ENCODE measurements around the gene COL19A1. TPM values are rescaled to one million over a fixed set of nuclear protein-coding genes. Genes with fewer than 3 reads are reported as not detected.
A peak's percentile ranks its signal among the peaks of the same experiment; 100 is the strongest.
"Not testable (repeated sequence)": the region's sequence is repeated elsewhere in the genome, so short reads cannot be mapped to it uniquely, and the experiment has no call there.

Gene COL19A1
- total RNA-seq, 1 donor, result 1.3 TPM

DNA sequence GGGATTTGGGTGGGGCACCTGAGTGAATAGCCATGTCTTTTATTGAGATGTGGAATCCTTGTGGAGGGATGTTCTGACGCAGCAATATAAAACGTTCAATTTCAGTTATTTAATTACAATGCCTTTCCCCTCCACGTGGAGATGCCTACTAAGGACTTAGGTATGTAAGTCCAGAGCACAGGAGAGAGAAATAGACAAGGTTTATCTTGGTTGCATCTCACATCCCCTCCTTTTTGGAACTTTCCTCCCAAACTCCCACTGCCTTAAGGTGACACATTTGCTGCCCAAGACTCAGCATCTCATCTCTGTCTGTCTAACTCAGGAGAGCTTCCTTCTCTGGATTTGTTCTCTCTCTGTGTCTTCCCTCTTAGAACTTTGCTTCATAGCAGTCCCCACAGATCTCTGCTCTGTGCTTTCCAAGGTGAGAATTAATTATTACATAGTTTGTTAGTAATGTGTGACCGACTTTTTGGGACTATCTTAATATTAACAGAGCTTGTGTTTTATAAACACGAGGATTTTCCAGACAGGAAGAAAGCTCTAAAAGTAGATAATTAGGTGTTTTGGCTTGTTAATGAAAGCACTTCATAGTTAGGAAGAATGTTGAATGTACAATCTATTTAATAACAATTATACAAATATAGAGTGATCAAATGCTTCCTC, 52.6 kb downstream of the COL19A1 start:
- TF ChIP-seq, protein P1, sequence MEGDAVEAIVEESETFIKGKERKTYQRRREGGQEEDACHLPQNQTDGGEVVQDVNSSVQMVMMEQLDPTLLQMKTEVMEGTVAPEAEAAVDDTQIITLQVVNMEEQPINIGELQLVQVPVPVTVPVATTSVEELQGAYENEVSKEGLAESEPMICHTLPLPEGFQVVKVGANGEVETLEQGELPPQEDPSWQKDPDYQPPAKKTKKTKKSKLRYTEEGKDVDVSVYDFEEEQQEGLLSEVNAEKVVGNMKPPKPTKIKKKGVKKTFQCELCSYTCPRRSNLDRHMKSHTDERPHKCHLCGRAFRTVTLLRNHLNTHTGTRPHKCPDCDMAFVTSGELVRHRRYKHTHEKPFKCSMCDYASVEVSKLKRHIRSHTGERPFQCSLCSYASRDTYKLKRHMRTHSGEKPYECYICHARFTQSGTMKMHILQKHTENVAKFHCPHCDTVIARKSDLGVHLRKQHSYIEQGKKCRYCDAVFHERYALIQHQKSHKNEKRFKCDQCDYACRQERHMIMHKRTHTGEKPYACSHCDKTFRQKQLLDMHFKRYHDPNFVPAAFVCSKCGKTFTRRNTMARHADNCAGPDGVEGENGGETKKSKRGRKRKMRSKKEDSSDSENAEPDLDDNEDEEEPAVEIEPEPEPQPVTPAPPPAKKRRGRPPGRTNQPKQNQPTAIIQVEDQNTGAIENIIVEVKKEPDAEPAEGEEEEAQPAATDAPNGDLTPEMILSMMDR (IDR thresholded peaks at IDR 0.05; ENCODE audit: insufficient read depth, low read depth, low read length), result no peak
- no peak overlapping the region for H3K4me3 ChIP-seq (ENCODE audit: low read depth, low read length)
- peak; percentile 12 for DNase-seq (ENCODE audit: low read depth)

DNA sequence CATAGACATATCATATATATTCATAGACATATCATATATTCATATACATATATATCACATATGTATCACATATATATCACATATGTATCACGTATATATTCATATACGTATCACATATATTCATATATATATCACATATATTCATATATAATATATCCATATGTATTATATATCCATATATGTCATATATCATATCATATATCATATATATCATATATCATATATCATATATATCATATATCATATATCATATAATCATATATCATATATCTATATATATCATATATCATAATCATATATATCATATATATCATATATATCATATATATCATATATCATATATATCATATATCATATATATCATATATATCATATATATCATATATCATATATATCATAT, 54.7 kb downstream of the COL19A1 start:
- not testable (repeated sequence) for DNase-seq (ENCODE audit: low read depth); H3K4me3 ChIP-seq (ENCODE audit: low read depth, low read length)

DNA sequence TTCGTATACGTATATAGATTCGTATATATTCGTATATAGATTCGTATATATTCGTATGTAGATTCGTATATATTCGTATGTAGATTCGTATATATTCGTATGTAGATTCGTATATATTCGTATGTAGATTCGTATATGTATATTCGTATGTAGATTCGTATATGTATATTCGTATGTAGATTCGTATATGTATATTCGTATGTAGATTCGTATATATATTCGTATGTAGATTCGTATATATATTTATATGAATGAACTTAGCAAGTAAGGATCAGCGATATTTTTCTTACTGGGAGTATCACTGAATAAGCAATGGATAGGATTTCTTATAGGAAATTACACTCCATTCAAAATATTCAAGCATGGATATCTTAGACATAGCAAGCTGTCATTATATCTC, 55.3 kb downstream of the COL19A1 start:
- DNase-seq (ENCODE audit: low read depth); H3K4me3 ChIP-seq (ENCODE audit: low read depth, low read length): not testable (repeated sequence)

DNA sequence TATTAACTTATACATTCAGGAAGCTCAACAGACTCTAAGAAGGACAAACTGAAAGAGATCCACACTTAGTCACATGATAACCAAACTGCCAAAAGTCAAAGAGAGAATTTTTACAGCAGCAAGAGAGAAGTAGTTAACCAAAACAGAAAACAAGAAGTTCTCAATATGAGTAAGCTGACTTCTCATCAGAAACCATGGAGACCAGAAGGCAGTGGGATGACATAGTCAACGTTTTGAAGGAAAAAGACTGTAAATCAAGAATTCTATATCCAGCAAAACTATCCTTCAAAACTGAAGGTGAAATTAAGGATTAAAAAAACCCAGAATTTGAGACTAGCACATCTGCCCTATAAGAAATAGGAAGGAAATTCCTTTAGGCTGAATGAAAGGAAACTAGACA, 60.4 kb downstream of the COL19A1 start:
- TF ChIP-seq, protein P1 (IDR thresholded peaks at IDR 0.05; ENCODE audit: insufficient read depth, low read depth, low read length), result no peak
- H3K4me3 ChIP-seq (ENCODE audit: low read depth, low read length), result no peak overlapping the region
- no peak for DNase-seq (ENCODE audit: low read depth)

DNA sequence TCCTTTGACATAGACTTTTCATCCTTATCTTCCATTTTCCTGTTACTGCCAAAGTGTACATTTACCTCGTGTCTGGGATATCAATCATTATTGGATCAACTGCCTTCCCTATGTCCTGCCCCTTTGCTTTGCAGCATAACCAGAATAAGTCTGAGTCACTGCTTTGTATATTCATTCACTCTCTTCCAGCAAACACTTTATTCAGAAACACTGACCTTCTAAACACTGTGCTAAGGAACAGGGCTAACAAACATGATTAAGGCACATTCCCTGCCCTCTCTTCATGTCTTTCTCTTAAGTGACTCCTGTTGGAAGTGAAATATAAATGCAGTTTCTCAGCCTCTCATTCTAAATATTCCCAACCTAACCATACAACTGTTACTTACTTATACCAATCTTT, 66.9 kb downstream of the COL19A1 start:
- TF ChIP-seq, protein P1 (IDR thresholded peaks at IDR 0.05; ENCODE audit: insufficient read depth, low read depth, low read length), result no peak
- DNase-seq (ENCODE audit: low read depth), result peak; percentile 7
- H3K4me3 ChIP-seq (ENCODE audit: low read depth, low read length), result no peak overlapping the region

DNA sequence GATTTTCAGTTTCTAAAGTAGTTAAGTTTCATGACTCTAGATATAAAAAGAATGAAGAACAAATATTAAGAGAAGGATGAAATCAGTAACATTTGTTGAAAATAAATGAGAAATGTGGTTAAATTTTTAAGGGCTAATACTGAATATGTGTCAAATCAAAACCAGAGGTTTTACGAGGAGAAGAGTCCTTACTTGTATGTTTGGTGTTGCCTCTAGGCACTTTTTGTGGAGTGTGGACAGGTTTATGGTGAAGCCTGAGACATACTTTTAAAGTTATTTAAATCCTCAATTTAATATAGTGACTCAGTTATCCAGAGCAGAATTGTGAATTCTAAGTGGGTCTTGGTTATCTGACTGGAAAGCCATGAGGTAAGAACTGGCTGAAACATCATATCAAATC, 68.7 kb downstream of the COL19A1 start:
- TF ChIP-seq, protein P1 (IDR thresholded peaks at IDR 0.05; ENCODE audit: insufficient read depth, low read depth, low read length), result no peak
- H3K4me3 ChIP-seq (ENCODE audit: low read depth, low read length), result no peak overlapping the region
- DNase-seq (ENCODE audit: low read depth), result no peak

DNA sequence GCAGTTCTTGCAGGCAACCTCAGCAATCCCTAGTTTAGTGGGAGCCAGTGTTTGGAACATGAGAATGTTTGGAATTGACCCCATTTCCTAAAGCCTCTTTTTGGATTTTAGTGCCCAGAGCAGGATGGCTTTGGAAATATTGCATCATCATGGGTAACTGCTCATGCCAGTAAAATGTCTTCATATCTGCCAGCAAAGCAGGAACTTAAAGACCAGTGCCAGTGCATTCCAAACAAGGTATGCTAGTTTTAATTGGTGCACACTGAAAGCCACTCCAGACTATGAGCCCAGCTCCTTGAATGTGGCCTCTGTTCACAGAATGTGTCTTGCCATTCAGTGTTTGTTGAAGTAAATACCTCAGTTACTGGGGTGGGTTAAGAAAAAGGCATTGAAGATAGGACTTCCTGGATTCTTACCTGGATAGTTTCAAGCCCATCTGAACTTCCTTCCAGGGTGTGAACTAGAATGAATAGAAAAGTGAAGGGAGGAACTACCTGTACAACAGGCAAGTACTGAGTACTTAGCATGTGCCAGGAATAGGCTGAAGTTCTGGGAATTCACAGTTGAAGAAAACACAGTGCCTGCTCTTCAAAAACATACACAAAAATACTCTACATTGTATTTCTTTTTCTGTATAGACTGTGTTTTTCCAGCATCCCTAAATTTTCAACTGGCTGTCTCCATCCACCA, 70.5 kb downstream of the COL19A1 start:
- DNase-seq (ENCODE audit: low read depth), result no peak
- TF ChIP-seq, protein P1 (IDR thresholded peaks at IDR 0.05; ENCODE audit: insufficient read depth, low read depth, low read length), result no peak
- H3K4me3 ChIP-seq (ENCODE audit: low read depth, low read length), result no peak overlapping the region

Measured in fibroblast of villous mesenchyme (primary cell).